Activated naive CD4-positive, alpha-beta T cell treated with anti-CD3 and anti-CD28 coated beads, Interleukin-2, amount 50 U/mL, for 16 hours (primary cell): ENCODE data around the gene MSH3.
"Not testable (repeated sequence)": the region's sequence is repeated elsewhere in the genome, so short reads cannot be mapped to it uniquely, and the experiment has no call there.

Source experiments
- DNase-seq: peaks from one replicate; pipeline ENCODE4 v3.0.0-alpha.2; 2020

Gene MSH3

DNA sequence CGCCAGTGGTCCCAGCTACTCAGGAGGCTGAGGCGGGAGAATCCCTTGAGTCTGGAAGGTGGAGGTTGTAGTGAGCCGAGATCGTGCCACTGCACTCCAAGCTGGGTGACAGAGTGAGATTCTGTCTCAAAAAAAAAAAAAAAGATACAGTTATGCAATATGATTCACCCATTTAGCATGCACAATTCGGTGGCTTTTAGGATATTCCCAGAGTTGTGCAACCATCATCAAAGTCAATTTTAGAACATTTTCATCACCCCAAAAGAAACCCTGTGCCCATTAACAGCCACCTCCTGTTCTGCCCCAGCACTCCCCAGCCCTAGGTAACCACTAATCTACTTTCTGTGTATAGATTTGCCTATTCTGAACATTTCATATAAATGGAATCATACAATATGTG is 4.7 kb downstream of the MSH3 start:
- no peak for DNase-seq

DNA sequence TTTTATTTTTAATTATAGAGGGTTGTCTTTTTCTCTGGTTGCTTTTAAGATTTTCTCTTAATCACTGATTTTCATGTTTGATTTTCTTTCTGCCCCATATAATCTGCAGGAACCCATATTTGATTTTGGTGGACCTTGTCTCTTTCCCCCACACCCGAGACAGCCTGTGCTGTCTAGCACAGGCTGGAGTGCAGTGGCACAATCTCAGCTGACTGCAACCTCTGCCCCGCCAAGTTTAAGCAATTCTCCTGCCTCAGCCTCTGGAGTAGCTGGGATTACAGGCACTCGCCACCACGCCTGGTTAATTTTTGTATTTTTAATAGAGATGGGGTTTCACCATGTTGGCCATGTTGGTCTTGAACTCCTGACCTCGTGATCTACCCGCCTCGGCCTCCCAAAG is 6.2 kb downstream of the MSH3 start:
- not testable (repeated sequence) for DNase-seq

- DNase-seq: no peak
Observed at GRCh38 chr5:80662108-80662507, 7.7 kb downstream of the MSH3 start.

DNA sequence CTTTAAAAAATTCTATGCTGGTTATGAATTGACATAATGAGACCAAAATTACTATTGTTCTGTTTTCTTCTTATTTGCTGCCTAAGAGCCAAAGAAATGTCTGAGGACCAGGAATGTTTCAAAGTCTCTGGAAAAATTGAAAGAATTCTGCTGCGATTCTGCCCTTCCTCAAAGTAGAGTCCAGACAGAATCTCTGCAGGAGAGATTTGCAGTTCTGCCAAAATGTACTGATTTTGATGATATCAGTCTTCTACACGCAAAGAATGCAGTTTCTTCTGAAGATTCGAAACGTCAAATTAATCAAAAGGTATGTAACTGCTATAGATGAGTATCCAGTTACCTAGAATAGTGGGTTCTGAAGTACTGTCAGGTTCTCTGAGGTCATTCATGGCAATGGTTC is 10.6 kb downstream of the MSH3 start:
- no peak for DNase-seq

GRCh38 chr5:80667384-80667783 is 12.9 kb downstream of the MSH3 start:
- no peak for DNase-seq

GRCh38 chr5:80668016-80668969 is 13.8 kb downstream of the MSH3 start:
- DNase-seq: no peak

DNA sequence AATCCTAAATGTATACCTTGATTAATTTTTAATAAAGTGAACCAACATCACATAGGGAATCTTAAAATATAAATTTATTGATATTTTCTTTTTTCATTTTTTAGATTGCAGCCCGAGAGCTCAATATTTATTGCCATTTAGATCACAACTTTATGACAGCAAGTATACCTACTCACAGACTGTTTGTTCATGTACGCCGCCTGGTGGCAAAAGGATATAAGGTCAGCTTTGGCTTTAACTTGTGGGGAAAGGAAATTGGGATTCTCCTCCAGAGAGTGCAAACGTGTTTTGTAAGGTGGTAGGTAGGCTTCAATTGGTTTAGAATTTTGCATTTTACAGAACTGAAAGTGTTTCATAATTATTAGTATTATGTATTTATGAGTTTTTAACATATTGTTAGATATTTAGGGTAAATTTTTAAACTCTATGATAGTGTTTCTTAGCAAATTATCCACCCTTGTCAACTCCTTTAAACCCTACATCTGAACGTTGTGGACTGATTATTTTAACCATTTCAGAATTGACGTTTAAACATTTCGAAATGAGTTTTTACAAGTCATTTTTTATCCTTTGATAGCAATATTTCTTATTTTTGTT is 17.8 kb downstream of the MSH3 start:
- DNase-seq: peak; percentile 67

- no peak for DNase-seq
Observed at GRCh38 chr5:80676706-80677105, 22.3 kb downstream of the MSH3 start.

GRCh38 chr5:80686757-80687156 is 32.3 kb downstream of the MSH3 start:
- no peak for DNase-seq

GRCh38 chr5:80688648-80689420 is 34.4 kb downstream of the MSH3 start:
- DNase-seq: no peak

DNA sequence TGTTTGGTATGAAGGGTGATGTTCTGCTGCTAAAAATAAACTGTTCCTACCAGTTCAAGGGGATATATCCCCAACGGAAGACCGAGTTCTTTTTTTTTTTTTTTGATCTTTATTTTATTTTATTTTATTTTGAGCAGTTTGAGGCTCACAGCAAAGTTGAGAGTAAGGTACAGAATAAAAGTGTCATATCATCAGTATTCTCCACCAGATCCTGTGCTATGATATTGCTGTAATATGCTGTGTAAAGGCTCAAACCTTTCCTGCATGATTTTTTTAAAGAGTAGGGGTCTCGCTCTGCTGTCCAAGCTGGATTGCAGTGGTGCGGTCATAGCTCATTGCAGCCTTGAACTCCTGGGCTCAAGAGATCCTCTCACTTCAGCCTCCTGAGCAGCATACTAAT is 35.2 kb downstream of the MSH3 start:
- DNase-seq: no peak

- DNase-seq: no peak
Observed at GRCh38 chr5:80695666-80696065, 41.2 kb downstream of the MSH3 start.

GRCh38 chr5:80696450-80696849 is 42.0 kb downstream of the MSH3 start:
- no peak for DNase-seq

- no peak for DNase-seq
Observed at GRCh38 chr5:80697100-80697499, 42.6 kb downstream of the MSH3 start.

DNA sequence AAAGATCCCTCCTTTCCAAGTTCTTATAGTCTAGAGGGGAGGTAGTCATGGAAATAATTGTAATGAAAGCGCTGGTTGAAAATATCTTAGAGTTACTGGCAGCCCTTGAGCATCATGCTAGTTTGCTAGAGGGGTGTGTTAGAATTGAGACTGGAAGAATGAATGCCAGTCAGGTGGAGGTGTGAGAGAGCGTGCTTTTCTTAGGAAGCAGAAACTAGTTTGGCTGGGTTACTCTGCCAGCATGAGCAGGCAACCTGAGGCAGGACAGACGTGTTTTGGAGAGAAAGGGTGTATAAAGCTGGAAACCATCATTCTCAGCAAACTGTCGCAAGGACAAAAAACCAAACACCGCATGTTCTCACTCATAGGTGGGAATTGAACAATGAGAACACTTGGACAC is 43.9 kb downstream of the MSH3 start:
- no peak for DNase-seq

- no peak for DNase-seq
Observed at GRCh38 chr5:80701597-80701996, 47.1 kb downstream of the MSH3 start.

- no peak for DNase-seq
Observed at GRCh38 chr5:80703291-80703690, 48.8 kb downstream of the MSH3 start.

GRCh38 chr5:80703747-80704146 is 49.3 kb downstream of the MSH3 start:
- no peak for DNase-seq

- no peak for DNase-seq
Observed at GRCh38 chr5:80704221-80704620, 49.8 kb downstream of the MSH3 start.

GRCh38 chr5:80705216-80705769 is 50.8 kb downstream of the MSH3 start:
- DNase-seq: no peak

- no peak for DNase-seq
Observed at GRCh38 chr5:80705801-80706200, 51.3 kb downstream of the MSH3 start.

DNA sequence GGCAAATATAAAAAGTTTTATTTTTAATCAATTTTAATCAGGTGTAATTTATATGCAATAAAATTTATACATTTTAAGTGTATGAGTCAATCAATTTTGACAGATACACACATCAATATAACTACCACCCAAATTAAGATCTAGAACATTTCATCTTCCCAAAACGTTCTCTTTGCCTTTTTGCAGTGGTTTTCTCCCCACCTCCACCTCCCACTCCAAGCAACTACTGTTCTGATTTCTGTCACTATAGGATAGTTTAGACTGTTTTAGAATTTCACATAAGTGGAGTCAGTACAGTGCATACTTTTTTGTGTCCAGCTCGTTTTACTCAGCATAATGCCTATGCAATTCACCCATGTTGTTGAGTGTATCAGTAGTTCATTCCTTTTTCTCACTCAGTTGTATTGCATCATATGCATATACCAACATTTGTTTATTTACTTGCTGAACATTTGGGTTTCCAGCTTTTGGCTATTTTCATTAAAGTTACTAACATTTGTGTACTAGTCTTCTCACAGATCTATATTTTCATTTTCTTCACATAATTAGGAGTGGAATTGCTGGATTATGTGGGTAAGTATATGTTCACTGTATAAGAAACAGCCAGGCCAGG is 52.5 kb downstream of the MSH3 start:
- no peak for DNase-seq

- DNase-seq: no peak
Observed at GRCh38 chr5:80707645-80708044, 53.2 kb downstream of the MSH3 start.
